Activated T-helper 1 cell treated with anti-CD3 and anti-CD28 coated beads, Interleukin-2, amount 50 U/mL, for 16 hours (primary cell): ENCODE results near the gene HIGD1C.
"Not testable (repeated sequence)": the region's sequence is repeated elsewhere in the genome, so short reads cannot be mapped to it uniquely, and the experiment has no call there.

Source experiments
- DNase-seq, 2 donors: peaks; one replicate each; pipeline ENCODE4 v3.0.0-alpha.2; 2020; ENCODE audit warnings: low read depth in 1 of 2, low spot score in 1 of 2

The HIGD1C gene

GRCh38 chr12:50933459-50934124, 18.8 kb upstream of the HIGD1C start:
- no peak for DNase-seq

- no peak for DNase-seq
Observed at GRCh38 chr12:50934371-50934851, 17.9 kb upstream of the HIGD1C start.

- DNase-seq = no peak
Observed at GRCh38 chr12:50934981-50935807, 17.1 kb upstream of the HIGD1C start.

GRCh38 chr12:50936821-50937530, 15.4 kb upstream of the HIGD1C start:
- DNase-seq = no peak

GRCh38 chr12:50937653-50938052, 14.7 kb upstream of the HIGD1C start:
- DNase-seq = no peak

GRCh38 chr12:50947933-50948626, 4.3 kb upstream of the HIGD1C start:
- DNase-seq = no peak

GRCh38 chr12:50948798-50949197, 3.5 kb upstream of the HIGD1C start:
- DNase-seq = no peak

GRCh38 chr12:50949801-50950302, 2.5 kb upstream of the HIGD1C start:
- DNase-seq = no peak

- no peak for DNase-seq
Observed at GRCh38 chr12:50951112-50951511, 1.2 kb upstream of the HIGD1C start.

GRCh38 chr12:50953047-50953446, 703 bp downstream of the HIGD1C start:
- DNase-seq = no peak

GRCh38 chr12:50954789-50955188, 2.4 kb downstream of the HIGD1C start:
- not testable (repeated sequence) for DNase-seq

GRCh38 chr12:50955288-50955687, 2.9 kb downstream of the HIGD1C start:
- no peak for DNase-seq

- no peak for DNase-seq
Observed at GRCh38 chr12:50955697-50956096, 3.4 kb downstream of the HIGD1C start.

GRCh38 chr12:50960130-50960529, 7.8 kb downstream of the HIGD1C start:
- DNase-seq = no peak

- no peak for DNase-seq
Observed at GRCh38 chr12:50961708-50962107, 9.4 kb downstream of the HIGD1C start.

GRCh38 chr12:50964432-50964831, 12.1 kb downstream of the HIGD1C start:
- no peak for DNase-seq

- no peak for DNase-seq
Observed at GRCh38 chr12:50971946-50972345, 19.6 kb downstream of the HIGD1C start.

GRCh38 chr12:50979369-50980052, 27.2 kb downstream of the HIGD1C start:
- DNase-seq = no peak

GRCh38 chr12:50980545-50980944, 28.2 kb downstream of the HIGD1C start:
- DNase-seq = no peak
